GM19468 (cell line): ENCODE data around the gene BRPF3.

ENCODE experiments used
- ATAC-seq: cut with Tn5 transposase; IDR thresholded peaks from one replicate; pipeline ENCODE4 v1.9.1; 2021; ENCODE audit warnings: mild to moderate bottlenecking, moderate library complexity, moderate number of reproducible peaks; ENCODE audit not compliant: unreplicated experiment; ENCODE audit errors: extremely low read depth

Gene BRPF3

GRCh38 chr6:36196113-36196879 is at the start of gene BRPF3:
Gene BRPF3 (plus strand): TSS chr6:36196744. CDS start chr6:36200323, 3,579 bp downstream.
- ATAC-seq, result peak; percentile 16

- ATAC-seq, result no peak
Observed at GRCh38 chr6:36147294-36147693, 49.2 kb upstream of the BRPF3 start.

DNA sequence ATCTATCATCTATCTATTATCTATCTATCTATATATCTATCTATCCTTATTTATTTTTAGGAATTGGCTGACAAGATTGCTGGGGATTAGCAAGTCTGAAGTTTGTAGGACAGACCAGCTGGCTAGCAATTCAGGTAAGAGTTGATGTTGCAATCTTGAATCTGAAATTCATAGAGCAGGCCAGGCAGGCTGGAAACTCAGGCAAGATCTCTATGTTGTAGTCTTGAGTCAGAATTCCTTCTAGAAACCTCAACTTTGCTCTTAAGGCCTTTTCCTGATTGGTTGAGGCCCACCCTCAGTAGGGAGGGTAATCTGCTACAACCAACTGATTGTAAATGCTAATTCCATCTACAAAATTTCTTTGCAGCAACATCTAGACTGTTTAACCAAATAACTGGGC is 47.1 kb upstream of the BRPF3 start:
- no peak for ATAC-seq

DNA sequence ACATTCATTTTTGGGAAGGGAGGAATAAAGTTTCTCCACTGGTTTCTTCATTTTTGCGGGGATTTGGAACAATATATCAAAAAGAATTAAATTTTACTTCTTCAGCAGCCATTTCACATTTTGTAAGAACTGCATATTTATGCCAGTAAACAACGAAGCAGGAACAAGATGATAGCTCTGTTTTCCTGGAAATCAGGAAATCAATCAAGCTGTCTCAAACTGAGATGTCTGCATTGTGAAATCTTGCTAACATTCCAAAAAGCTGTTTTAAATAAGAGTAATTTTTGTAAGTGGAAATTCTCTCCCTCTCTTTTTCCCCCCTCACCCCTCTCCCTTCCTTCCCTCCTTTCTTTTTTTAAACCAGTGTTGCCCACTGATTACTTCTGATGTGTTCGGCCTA is 46.3 kb upstream of the BRPF3 start:
- no peak for ATAC-seq

DNA sequence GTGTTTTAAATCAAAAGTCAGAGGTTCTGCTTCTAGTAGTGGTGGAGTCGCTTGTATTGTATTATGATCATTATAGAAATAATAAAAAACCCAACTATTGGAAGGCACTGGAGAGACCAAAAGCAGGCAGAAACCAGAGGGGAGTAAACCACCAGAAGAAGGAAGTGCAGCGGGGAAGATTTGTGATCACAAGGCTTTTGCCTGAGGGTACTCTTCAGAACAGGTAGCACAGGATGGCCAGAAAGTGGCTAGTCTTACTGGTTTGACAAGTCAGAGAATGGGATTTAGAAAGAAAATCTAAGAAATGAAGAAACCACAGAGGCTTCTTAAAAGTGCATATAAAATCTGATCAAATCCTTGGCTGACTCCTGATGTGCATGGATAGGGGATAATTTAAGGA is 42.3 kb upstream of the BRPF3 start:
- ATAC-seq, result no peak

- no peak for ATAC-seq
Observed at GRCh38 chr6:36155662-36156061, 40.9 kb upstream of the BRPF3 start.

DNA sequence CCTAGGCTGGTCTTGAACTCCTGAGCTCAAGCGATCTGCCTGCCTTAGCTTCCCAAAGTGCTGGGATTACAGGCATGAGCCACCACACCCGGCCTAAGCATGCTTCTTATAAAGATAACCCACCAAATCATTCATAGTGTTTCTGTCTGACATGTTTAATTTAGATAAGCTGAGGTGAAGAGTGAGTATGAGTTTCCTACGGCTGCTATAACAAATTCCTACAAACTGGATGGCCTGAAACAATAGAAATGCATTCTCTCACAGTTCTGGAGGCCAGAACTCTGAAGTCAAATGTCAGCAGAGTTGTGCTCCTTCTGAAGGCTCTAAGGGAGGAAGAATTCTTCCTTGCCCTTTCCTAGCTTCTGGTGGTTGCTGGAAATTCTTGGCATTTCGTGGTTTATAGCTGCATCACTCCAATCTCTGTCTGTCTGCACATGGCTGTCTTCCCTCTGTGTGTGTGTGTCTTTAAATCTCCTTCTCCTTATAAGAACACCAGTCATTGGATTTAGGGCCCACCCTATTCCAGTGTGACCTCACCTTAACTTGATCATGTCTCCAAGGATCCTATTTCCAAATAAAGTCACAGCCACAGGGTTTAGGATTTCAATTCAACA is 36.3 kb upstream of the BRPF3 start:
- no peak for ATAC-seq

- no peak for ATAC-seq
Observed at GRCh38 chr6:36169023-36170007, 27.2 kb upstream of the BRPF3 start.

GRCh38 chr6:36170704-36171103 is 25.8 kb upstream of the BRPF3 start:
- no peak for ATAC-seq

DNA sequence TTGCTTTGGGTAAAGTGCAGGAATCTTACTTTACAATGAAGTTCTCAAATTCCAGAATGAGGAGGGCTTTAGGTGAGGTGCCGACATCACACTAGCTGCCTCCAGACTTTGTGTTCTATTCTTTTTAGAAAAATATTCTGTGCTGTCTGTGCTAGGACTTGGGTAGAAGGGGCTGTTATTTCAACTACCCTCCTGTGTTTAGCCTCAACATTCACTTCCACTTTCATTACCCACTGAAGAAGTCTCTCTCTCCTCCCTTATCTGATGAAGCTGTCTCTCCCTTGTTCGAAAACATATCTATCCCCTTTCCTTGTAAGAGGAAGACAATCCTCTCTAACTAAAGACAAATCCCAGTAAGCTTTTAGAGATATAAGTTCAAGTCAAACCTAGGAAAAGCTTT is 25.0 kb upstream of the BRPF3 start:
- ATAC-seq, result no peak

DNA sequence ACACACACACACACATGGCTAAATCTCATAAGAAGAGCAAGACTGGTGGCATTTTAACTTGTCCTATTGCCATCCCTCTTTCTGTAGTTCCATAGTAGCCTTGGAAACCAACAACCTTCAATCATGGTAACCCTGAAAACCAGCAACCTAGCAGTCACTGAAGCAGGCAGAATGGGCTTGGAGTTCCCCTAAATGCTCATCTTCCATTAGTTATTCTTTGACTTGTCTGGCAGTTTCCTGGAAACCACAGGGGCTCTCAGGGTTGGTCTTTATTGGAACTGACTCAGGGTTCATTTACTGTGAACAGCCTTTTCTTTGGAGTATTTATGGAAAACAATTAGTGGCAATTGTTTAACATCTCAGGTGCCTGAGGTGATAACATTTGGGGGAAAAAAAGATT is 19.4 kb upstream of the BRPF3 start:
- no peak for ATAC-seq

DNA sequence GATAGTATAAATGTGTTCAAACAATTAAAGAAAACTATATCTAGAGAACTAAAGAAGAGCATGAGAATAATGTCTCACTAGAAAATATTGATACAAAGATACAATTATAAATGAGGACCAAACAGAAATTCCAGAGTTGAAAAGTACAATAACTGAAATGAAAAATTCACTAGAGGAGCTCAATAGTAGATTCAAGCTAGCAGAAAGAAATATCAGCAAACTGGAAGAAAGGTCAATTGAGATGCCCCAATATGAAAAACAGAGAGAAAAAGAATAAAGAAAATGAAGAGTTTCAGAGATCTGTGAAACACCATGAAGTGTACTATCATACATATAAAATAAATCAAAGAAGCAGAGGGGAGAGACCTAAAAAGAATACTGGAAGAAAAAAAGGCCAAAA is 18.0 kb upstream of the BRPF3 start:
- no peak for ATAC-seq

DNA sequence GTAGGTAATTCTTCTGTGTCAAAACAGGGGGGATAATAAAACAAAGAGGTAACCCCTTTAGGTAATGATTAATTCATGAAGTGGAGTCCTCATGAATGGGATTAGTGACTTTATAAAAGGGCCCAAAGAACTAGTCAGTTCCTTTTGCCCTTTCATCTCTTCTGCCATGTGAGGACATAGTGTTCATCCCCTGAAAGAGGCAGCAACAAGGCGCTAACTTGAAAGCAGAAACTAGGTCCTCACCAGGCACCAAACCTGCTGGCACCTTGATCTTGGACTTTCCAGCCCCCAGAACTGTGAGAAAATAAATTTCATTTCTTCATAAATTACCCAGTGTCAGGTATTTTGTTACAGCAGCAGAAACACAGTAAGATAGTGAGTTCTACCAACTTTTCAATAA is 16.4 kb upstream of the BRPF3 start:
- ATAC-seq, result no peak

DNA sequence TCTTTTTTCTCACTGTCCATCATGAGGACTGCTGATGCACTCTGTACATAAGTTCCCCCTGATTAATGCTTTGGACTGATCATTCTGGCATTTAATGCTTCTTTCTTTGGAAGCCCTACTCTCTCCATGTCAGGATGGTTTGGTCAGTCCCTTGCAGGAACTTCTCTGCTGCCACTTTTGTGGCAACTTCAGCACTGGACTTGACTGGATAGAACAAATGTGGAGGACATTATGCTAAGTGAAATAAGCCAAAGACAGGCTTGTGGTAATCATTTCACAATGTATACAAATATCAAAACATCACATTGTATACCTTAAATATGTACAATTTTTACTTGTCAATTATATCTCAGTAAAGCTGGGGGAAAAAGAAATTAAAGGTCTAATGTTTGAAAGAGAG is 12.2 kb upstream of the BRPF3 start:
- ATAC-seq, result no peak

GRCh38 chr6:36186199-36186598 is 10.3 kb upstream of the BRPF3 start:
- no peak for ATAC-seq

GRCh38 chr6:36187446-36187845 is 9.1 kb upstream of the BRPF3 start:
- no peak for ATAC-seq

DNA sequence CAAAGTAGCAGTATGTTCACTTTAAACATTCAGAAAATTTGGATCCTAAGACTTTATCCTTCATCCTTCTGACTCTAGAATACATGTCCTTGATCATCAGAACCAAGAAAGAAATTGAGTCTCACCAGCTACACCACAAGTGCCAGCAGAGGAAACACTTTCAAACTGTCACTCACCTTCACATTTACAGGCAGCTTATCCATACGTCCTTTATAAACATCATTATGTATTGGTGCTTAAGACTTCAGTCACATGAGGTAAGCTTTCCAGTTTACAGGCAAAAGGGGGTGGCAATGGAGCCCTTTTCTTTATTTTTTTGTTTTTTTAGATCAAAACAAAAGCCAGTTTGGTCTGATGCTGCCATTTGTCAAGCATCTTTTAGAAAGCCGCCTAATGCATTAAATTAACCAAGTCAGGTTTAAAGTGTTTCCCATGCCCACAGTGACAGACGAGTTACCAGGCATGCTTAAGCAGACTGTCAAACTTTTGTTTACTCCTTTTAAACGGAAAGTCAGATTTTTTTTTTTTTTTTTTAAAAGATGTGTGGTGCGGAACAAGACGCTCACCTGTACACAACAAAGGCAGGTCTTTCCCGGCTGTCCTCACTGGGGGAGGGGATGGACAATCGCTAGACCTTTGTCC is 952 bp upstream of the BRPF3 start:
- ATAC-seq, result no peak

DNA sequence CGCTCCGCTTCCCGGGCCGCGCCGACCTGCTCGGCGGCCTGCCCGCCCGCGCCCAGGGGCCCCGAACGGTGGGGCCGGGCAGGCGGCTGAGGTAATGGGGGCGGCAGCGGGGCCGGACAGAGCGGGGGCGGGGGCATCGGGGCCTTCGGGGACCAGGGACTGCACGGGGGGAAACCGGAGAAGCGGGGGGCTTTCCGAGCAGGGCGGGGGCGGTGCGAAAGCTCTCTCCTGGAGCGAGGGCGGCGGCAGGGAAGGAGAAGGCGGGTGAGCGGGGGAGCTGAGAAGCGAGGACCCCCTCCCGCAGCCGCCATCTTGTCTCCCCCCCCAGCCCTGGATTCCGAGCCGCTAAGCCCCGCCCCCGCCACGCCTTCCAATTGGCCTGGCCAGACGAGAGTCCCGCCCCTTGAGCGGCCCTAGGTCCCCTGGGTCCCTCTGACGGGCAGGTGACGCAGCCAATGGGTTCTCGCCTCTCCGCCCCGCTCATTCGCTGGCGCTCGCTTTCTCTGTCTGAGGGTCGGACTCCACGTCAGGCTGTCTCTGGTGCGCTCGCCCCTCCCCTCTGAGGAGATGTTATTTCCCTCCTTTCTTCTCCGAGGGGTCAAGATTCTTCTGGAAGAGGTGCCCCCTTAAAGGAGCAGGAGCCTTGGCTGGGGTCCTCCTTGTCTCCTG is 470 bp downstream of the BRPF3 start:
- ATAC-seq, result peak; percentile 64

DNA sequence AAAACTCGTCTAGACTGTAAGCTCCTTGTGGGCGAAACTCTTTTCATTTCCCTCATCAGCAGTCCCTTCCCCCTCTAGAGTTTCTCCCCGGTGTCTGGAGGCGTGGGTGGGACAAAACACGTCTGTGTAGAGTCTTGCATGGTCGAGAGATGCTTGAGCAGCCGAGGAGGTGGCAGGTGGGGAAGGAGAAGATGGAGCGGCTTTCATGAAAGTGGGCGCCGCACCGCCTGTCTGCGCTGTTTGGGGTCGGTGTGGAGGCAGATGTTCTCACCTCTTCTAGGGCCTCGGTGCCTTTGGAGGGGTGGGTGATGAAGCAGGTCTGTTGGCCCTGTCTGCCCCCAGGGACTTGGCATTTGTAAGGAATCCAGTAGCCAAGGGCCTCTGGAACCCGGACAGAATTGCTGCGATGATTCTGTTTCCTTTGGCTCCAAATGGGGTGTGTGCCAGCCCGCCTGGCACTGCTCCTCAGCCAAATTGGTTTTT is 1.2 kb downstream of the BRPF3 start:
- ATAC-seq, result no peak

GRCh38 chr6:36198986-36199385 is 2.4 kb downstream of the BRPF3 start:
- ATAC-seq, result no peak
